H1 (cell line): ENCODE measurements around the gene JAG2. TPM values are rescaled to one million over a fixed set of nuclear protein-coding genes. Genes with fewer than 3 reads are reported as not detected.

Experiments used
- CTCF ChIA-PET: fragments of 300-600 bp; sonication (Branson Sonifier 250); formaldehyde crosslinking; loops from one replicate; lab custom pipeline; 2021; ENCODE audit not compliant: partially characterized antibody; lab: Charles Lee
- POLR2A ChIA-PET: fragments of 300-600 bp; sonication (Branson Sonifier 250); formaldehyde crosslinking; loops from one replicate; lab custom pipeline; 2021; ENCODE audit warnings: inconsistent platforms; ENCODE audit not compliant: partially characterized antibody; lab: Charles Lee
- DNase-seq, 2 experiments: peaks; one replicate each; pipeline versions ENCODE4 v3.0.0 to v3.0.0-alpha.2; 2010 to 2022; ENCODE audit warnings: low spot score in 2 of 2, low read depth in 1 of 2, mixed read lengths in 1 of 2
- FAIRE-seq: peaks from 2 replicates; lab custom pipeline; 2011; peaks lifted over from hg19 to GRCh38; lab: Jason Lieb, UNC
- H2AFZ ChIP-seq: 2 replicates; pipeline ENCODE4 v1.8.1; 2012; ENCODE audit warnings: low read length, inconsistent platforms
- H2AK5ac ChIP-seq: 2 replicates; pipeline ENCODE4 v1.6.1; 2013; ENCODE audit warnings: low read depth, low read length
- H2BK120ac ChIP-seq: replicated peaks from 2 replicates; pipeline ENCODE3; 2013; ENCODE audit warnings: low read depth, low read length, inconsistent platforms
- H2BK12ac ChIP-seq: 2 replicates; pipeline ENCODE4 v1.6.1; 2013; ENCODE audit warnings: low read depth, low read length
- H2BK15ac ChIP-seq: 2 replicates; pipeline ENCODE4 v1.6.1; 2013; ENCODE audit warnings: low read length
- H2BK20ac ChIP-seq: 2 replicates; pipeline ENCODE4 v1.6.1; 2013; ENCODE audit warnings: low read length
- H2BK5ac ChIP-seq: 2 replicates; pipeline ENCODE4 v1.6.1; 2013; ENCODE audit warnings: low read depth, low read length
- H3K14ac ChIP-seq: 2 replicates; pipeline ENCODE4 v1.6.1; 2013; ENCODE audit warnings: inconsistent platforms; ENCODE audit not compliant: insufficient read length
- H3K18ac ChIP-seq: 2 replicates; pipeline ENCODE4 v1.6.1; 2013; ENCODE audit warnings: low read length; ENCODE audit errors: extremely low read depth
- H3K23ac ChIP-seq: 2 replicates; pipeline ENCODE4 v1.6.1; 2013; ENCODE audit warnings: inconsistent platforms; ENCODE audit not compliant: insufficient read length
- H3K23me2 ChIP-seq: 2 replicates; pipeline ENCODE4 v1.6.1; 2013; ENCODE audit warnings: low read depth, low read length
- H3K27ac ChIP-seq: 2 replicates; pipeline ENCODE4 v1.6.1; 2011; ENCODE audit warnings: low read depth, low read length, inconsistent platforms
- H3K27me3 ChIP-seq, 4 experiments: replicated peaks in 1 of 4; 1 replicate in 1 of 4; 2 replicates in 3 of 4; pipeline versions ENCODE4 v1.6.1 to v1.8.1; 2011 to 2013; ENCODE audit warnings: low read length in 3 of 4, mild to moderate bottlenecking in 3 of 4, inconsistent platforms in 2 of 4, mixed read lengths in 2 of 4, moderate library complexity in 1 of 4; ENCODE audit not compliant: control insufficient read depth in 3 of 4, insufficient read depth in 3 of 4; ENCODE audit errors: extremely low read depth in 1 of 4
- H3K36me3 ChIP-seq, 4 experiments: 2 replicates each; pipeline versions ENCODE4 v1.6.1 to v1.8.1; 2011 to 2013; ENCODE audit warnings: mild to moderate bottlenecking in 4 of 4, low read length in 3 of 4, moderate library complexity in 2 of 4, control low read depth in 1 of 4, inconsistent platforms in 1 of 4; ENCODE audit not compliant: insufficient read depth in 4 of 4, control insufficient read depth in 2 of 4
- H3K4ac ChIP-seq: replicated peaks from 2 replicates; pipeline ENCODE3; 2013; ENCODE audit warnings: low read length, low read depth, mixed read lengths, inconsistent platforms; ENCODE audit not compliant: insufficient read length
- H3K4me1 ChIP-seq, 4 experiments: replicated peaks in 1 of 4; 1 replicate in 1 of 4; 2 replicates in 3 of 4; pipeline versions ENCODE4 v1.6.1 to v1.8.1; 2011 to 2013; ENCODE audit warnings: low read length in 3 of 4, inconsistent platforms in 2 of 4, mixed read lengths in 1 of 4; ENCODE audit not compliant: insufficient read depth in 4 of 4, control insufficient read depth in 3 of 4
- H3K4me2 ChIP-seq, 2 experiments: 2 replicates each; pipeline versions ENCODE4 v1.6.1 to v1.8.1; 2011 to 2013; ENCODE audit warnings: low read depth in 2 of 2, low read length in 2 of 2, control low read depth in 1 of 2, inconsistent platforms in 1 of 2, mild to moderate bottlenecking in 1 of 2; ENCODE audit not compliant: insufficient read depth in 1 of 2
- H3K4me3 ChIP-seq, 4 experiments: fragments of 200-600, 300-600 bp in 1 of 4; sonication (generic), shearing (Covaris generic), sonication (Bioruptor Twin) in 1 of 4; 2 replicates each; pipeline versions ENCODE4 v1.5.1 to v1.8.1; 2011 to 2016; ENCODE audit warnings: low read length in 4 of 4, low read depth in 3 of 4, control low read depth in 2 of 4, inconsistent platforms in 2 of 4, mild to moderate bottlenecking in 2 of 4, mixed read lengths in 1 of 4, moderate library complexity in 1 of 4; ENCODE audit not compliant: insufficient read depth in 2 of 4; ENCODE audit errors: extremely low read depth in 1 of 4
- H3K56ac ChIP-seq: replicated peaks from 2 replicates; pipeline ENCODE3; 2013; ENCODE audit warnings: low read depth, mild to moderate bottlenecking, mixed read lengths, low read length, inconsistent platforms; ENCODE audit not compliant: insufficient read length
- H3K79me1 ChIP-seq: 2 replicates; pipeline ENCODE4 v1.6.1; 2013; ENCODE audit warnings: low read depth, low read length, control low read depth
- H3K79me2 ChIP-seq, 2 experiments: 2 replicates each; pipeline versions ENCODE4 v1.6.1 to v1.8.1; 2012 to 2013; ENCODE audit warnings: low read length in 2 of 2, mild to moderate bottlenecking in 2 of 2, inconsistent platforms in 1 of 2; ENCODE audit not compliant: insufficient read depth in 2 of 2, control insufficient read depth in 1 of 2
- H3K9ac ChIP-seq, 4 experiments: replicated peaks in 1 of 4; 1 replicate in 1 of 4; 2 replicates in 3 of 4; pipeline versions ENCODE4 v1.6.1 to v1.8.1; 2011 to 2013; ENCODE audit warnings: low read depth in 3 of 4, low read length in 3 of 4, control low read depth in 2 of 4, mild to moderate bottlenecking in 2 of 4, moderate library complexity in 2 of 4, inconsistent platforms in 1 of 4; ENCODE audit errors: extremely low read depth in 1 of 4
- H3K9me3 ChIP-seq, 2 experiments: 2 replicates each; pipeline versions ENCODE4 v1.6.1 to v1.8.1; 2012 to 2013; ENCODE audit warnings: mild to moderate bottlenecking in 2 of 2, moderate library complexity in 2 of 2, control low read depth in 1 of 2, inconsistent platforms in 1 of 2, low read depth in 1 of 2, low read length in 1 of 2, mixed read lengths in 1 of 2; ENCODE audit not compliant: insufficient read depth in 2 of 2
- H4K20me1 ChIP-seq, 2 experiments: replicated peaks in 1 of 2; 2 replicates each; pipeline versions ENCODE3 to v1.8.1; 2011 to 2013; ENCODE audit warnings: inconsistent platforms in 2 of 2, low read length in 2 of 2, mild to moderate bottlenecking in 1 of 2; ENCODE audit not compliant: insufficient read depth in 2 of 2, control insufficient read depth in 1 of 2
- H4K5ac ChIP-seq: 2 replicates; pipeline ENCODE4 v1.6.1; 2013; ENCODE audit warnings: low read length, low read depth, mixed read lengths, inconsistent platforms; ENCODE audit not compliant: insufficient read length
- H4K8ac ChIP-seq: 2 replicates; pipeline ENCODE4 v1.8.0; 2013; ENCODE audit warnings: mild to moderate bottlenecking, moderate library complexity, low read length, inconsistent platforms; ENCODE audit not compliant: insufficient read depth; ENCODE audit errors: extremely low read depth
- H4K91ac ChIP-seq: replicated peaks from 2 replicates; pipeline ENCODE3; 2013; ENCODE audit warnings: low read length, mixed read lengths, inconsistent platforms; ENCODE audit not compliant: insufficient read length
- ATF2 ChIP-seq: IDR thresholded peaks from 2 replicates; pipeline ENCODE4 v1.6.1; 2012; ENCODE audit warnings: low read length, inconsistent platforms
- CBX5 ChIP-seq: fragments of 300-800, 300-1000 bp; sonication (generic); IDR thresholded peaks from 2 replicates; pipeline ENCODE4 v1.7.1; 2016; ENCODE audit warnings: antibody characterized with exemption, low read length, low read depth
- CBX8 ChIP-seq: fragments of 300-800, 300-1000 bp; sonication (generic); IDR thresholded peaks from 2 replicates; pipeline ENCODE4 v1.7.1; 2016; ENCODE audit warnings: low read depth, low read length, borderline replicate concordance
- EZH2 ChIP-seq: fragments of 200-600 bp; sonication (generic); IDR thresholded peaks from 2 replicates; pipeline ENCODE4 v1.7.1; 2012; ENCODE audit warnings: low read depth, mild to moderate bottlenecking, moderate library complexity, low read length, inconsistent platforms; ENCODE audit not compliant: severe bottlenecking
- POU5F1 ChIP-seq: IDR thresholded peaks from 2 replicates; pipeline ENCODE4 v1.6.1; 2011; ENCODE audit warnings: low read depth, mild to moderate bottlenecking, low read length, moderate library complexity
- RFX5 ChIP-seq: IDR thresholded peaks from 2 replicates; pipeline ENCODE4 v1.6.1; 2011; ENCODE audit warnings: low read depth, low read length, improper control_type of control experiment, borderline replicate concordance
- SIN3A ChIP-seq, 2 experiments: IDR thresholded peaks in 1 of 2; conservative IDR thresholded peaks in 1 of 2; 2 replicates each; pipeline ENCODE4 v1.6.1; 2011 to 2012; ENCODE audit warnings: low read length in 2 of 2, improper control_type of control experiment in 1 of 2, low read depth in 1 of 2, mild to moderate bottlenecking in 1 of 2
- TAF1 ChIP-seq: IDR thresholded peaks from 2 replicates; pipeline ENCODE4 v1.6.1; 2011; ENCODE audit warnings: mild to moderate bottlenecking, low read depth, low read length
- TCF12 ChIP-seq: IDR thresholded peaks from 2 replicates; pipeline ENCODE4 v1.6.1; 2011; ENCODE audit warnings: low read depth, mild to moderate bottlenecking, low read length
- TEAD4 ChIP-seq: IDR thresholded peaks from 2 replicates; pipeline ENCODE4 v1.6.1; 2012; ENCODE audit warnings: low read depth, low read length, inconsistent platforms, mixed read lengths
- WGBS, 2 experiments: shearing (Covaris generic) in 1 of 2; methylation state at CpG; one replicate each; pipeline versions ENCODE4 v1.1.6 to v1.1.7; 2013 to 2015; ENCODE audit warnings: low lambda C conversion rate in 2 of 2, mixed read lengths in 2 of 2, inconsistent platforms in 1 of 2, low coverage in 1 of 2, missing lambda C conversion rate in 1 of 2; ENCODE audit not compliant: insufficient replicate concordance in 2 of 2, insufficient coverage in 1 of 2, insufficient read length in 1 of 2; ENCODE audit errors: extremely low coverage in 1 of 2, missing lambda C conversion rate in 1 of 2; 5-methylcytosine and 5-hydroxymethylcytosine counted together
- polyA plus RNA-seq, 7 experiments: library from polyadenylated mRNA; depleted of rRNA in 3 of 7; stranded (reverse) in 5 of 7; unstranded in 2 of 7; fragments of >200 nt in 5 of 7; fragments of 200-250 nt in 2 of 7; gene quantifications; 1 replicate in 5 of 7; 2 replicates in 1 of 7; 4 replicates in 1 of 7; pipeline versions ENCODE4 v1.2.1 to v1.2.3, GENCODE V29; 2011 to 2013; ENCODE audit warnings: missing spikeins in 2 of 7, mixed read lengths in 2 of 7
- total RNA-seq: library from RNA; stranded (reverse); fragmentation: NEBNext Ultra II Directional; extraction: Animal tissue kit (Norgen Biotek cat#: 25700); gene quantifications from 2 replicates; pipeline ENCODE4 v1.2.1, GENCODE V29; 2021
- TF ChIP-seq, protein P1 (sequence below): IDR thresholded peaks from 2 replicates; pipeline ENCODE4 v1.6.1; 2012; ENCODE audit warnings: inconsistent platforms

Gene JAG2
- total and polyA plus RNA-seq, 2 of the 8 experiments (the other 6 are each of a cell fraction or from before 2014, with no cell fraction given): 2.8 to 6.2 TPM

GRCh38 chr14:105096206-105096875 lies 72.2 kb downstream of the JAG2 start:
- Histone ChIP-seq H3K4me1 (peaks cover 0 to 15% (median 9%) of the 10 kb centered on the region in 4 experiments; a peak in 6 of 7 replicates), H3K18ac (no peak overlapping the region), H3K36me3 (no peaks in the 10 kb centered on the region), H3K4ac (no peak overlapping the region), H3K56ac (no peak overlapping the region), H2BK5ac (no peak overlapping the region), H2AK5ac (no peak overlapping the region), H3K14ac (no peak overlapping the region), H2AFZ (no peak overlapping the region), H2BK20ac (no peak overlapping the region), H3K4me3 (no peak overlapping the region), H2BK120ac (no peak overlapping the region), H2BK15ac (no peak overlapping the region), H3K4me2 (no peak overlapping the region), H3K79me1 (no peaks in the 10 kb centered on the region), H3K27ac (no peak overlapping the region), H2BK12ac (no peak overlapping the region), H3K23ac (no peak overlapping the region), H4K91ac (no peak overlapping the region), H3K9me3 (peaks cover 11 to 22% of the 10 kb centered on the region in 2 experiments), H3K27me3 (peaks cover 0 to 29% (median 16%) of the 10 kb centered on the region in 4 experiments; a peak in 6 of 7 replicates), H3K79me2 (no peaks in the 10 kb centered on the region), H4K20me1 (peaks cover 0 to 4% of the 10 kb centered on the region in 2 experiments), H3K23me2 (peaks cover 2% of the 10 kb centered on the region; the same call in 1 of the 2 replicates), H3K9ac (no peak overlapping the region), H4K5ac (no peak overlapping the region), H4K8ac (no peak overlapping the region)
- ChIA-PET CTCF (interaction anchor here (1.5 kb wide), 1 partner anchor 10 kb away, joined by 3 read pairs; no protein-coding TSS in a partner anchor), POLR2A (no interaction called here)
- no peak for DNase-seq
- no peak for FAIRE-seq
- 87% methylated on average over 14 of the region's 15 CpGs; no CpG with 5 or more reads in 1 of the 2 experiments for WGBS, 2 experiments
- TF ChIP-seq RFX5 (no peak), EZH2 (no peak), ATF2 (no peak), CBX8 (no peak), CBX5 (no peak), TAF1 (no peak), TEAD4 (no peak), POU5F1 (no peak), TCF12 (no peak), SIN3A (conservative IDR thresholded peaks at IDR 0.05 in 1 of 2, IDR thresholded peaks at IDR 0.05 in 1 of 2; ENCODE audit: low read depth in 1 of 2, low read length in 2 of 2) (no peak)
- TF ChIP-seq, protein P1, sequence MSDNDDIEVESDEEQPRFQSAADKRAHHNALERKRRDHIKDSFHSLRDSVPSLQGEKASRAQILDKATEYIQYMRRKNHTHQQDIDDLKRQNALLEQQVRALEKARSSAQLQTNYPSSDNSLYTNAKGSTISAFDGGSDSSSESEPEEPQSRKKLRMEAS: no peak
